AG09309 (cell line): ENCODE results near the gene SPINK6.

Experiments
- DNase-seq: peaks from one replicate; pipeline ENCODE4 v3.0.0-alpha.2; 2010; ENCODE audit warnings: low read depth
- H3K4me3 ChIP-seq: 2 replicates; pipeline ENCODE4 v1.5.1; 2011; ENCODE audit warnings: mild to moderate bottlenecking, low read depth, low read length, moderate library complexity; ENCODE audit not compliant: control insufficient read depth
- CTCF ChIP-seq: IDR thresholded peaks from 2 replicates; pipeline ENCODE4 v1.5.1; 2011; ENCODE audit warnings: mild to moderate bottlenecking, low read depth, low read length, inconsistent platforms; ENCODE audit not compliant: insufficient read depth, control insufficient read depth; ENCODE audit errors: missing control alignments

The SPINK6 gene

GRCh38 chr5:148193202-148193601 is 9.6 kb upstream of the SPINK6 start:
- no peak overlapping the region for H3K4me3 ChIP-seq
- DNase-seq = no peak
- no peak for TF ChIP-seq CTCF

- no peak for TF ChIP-seq CTCF
- DNase-seq = no peak
- H3K4me3 ChIP-seq = no peak overlapping the region
Measured at GRCh38 chr5:148201151-148201550, 1.7 kb upstream of the SPINK6 start.

- TF ChIP-seq CTCF = no peak
- H3K4me3 ChIP-seq = no peak overlapping the region
- DNase-seq = peak; percentile 47
Measured at GRCh38 chr5:148205044-148205806, 2.4 kb downstream of the SPINK6 start.

GRCh38 chr5:148205865-148206264 is 3.0 kb downstream of the SPINK6 start:
- TF ChIP-seq CTCF = no peak
- no peak for DNase-seq
- no peak overlapping the region for H3K4me3 ChIP-seq

GRCh38 chr5:148206620-148207019 is 3.8 kb downstream of the SPINK6 start:
- H3K4me3 ChIP-seq = no peak overlapping the region
- no peak for DNase-seq
- TF ChIP-seq CTCF = no peak

GRCh38 chr5:148208226-148208625 is 5.4 kb downstream of the SPINK6 start:
- no peak for DNase-seq
- TF ChIP-seq CTCF = no peak
- H3K4me3 ChIP-seq = no peak overlapping the region
